ENCODE results near the gene VWA5A.
A peak's percentile ranks its signal among the peaks of the same experiment; 100 is the strongest.
"Not testable (repeated sequence)": the region's sequence is repeated elsewhere in the genome, so short reads cannot be mapped to it uniquely, and the experiment has no call there.

VWA5A gene

GRCh38 chr11:124085997-124086846 lies 29.0 kb upstream of the VWA5A start:
- peak in 9 of 10 donors; percentile 41 to 96 (median 73) for DNase-seq
- intact Hi-C loops (cut with DNase I), result no loop called here

- no peak for DNase-seq
- intact Hi-C loops (cut with DNase I), result no loop called here
These were observed 24.3 kb upstream of the VWA5A start for GRCh38 chr11:124090996-124091395.

GRCh38 chr11:124093330-124093729 lies 21.9 kb upstream of the VWA5A start:
- intact Hi-C loops (cut with DNase I), result no loop called here

GRCh38 chr11:124094731-124095130 lies 20.5 kb upstream of the VWA5A start:
- DNase-seq, result no peak
- intact Hi-C loops (cut with DNase I), result no loop called here

More at GRCh38 chr11:124093330-124093729, 21.9 kb upstream of the VWA5A start:
- DNase-seq, result no peak

GRCh38 chr11:124096364-124096763 lies 18.9 kb upstream of the VWA5A start:
- no peak for DNase-seq
- intact Hi-C loops (cut with DNase I), result no loop called here

GRCh38 chr11:124098141-124098540 lies 17.1 kb upstream of the VWA5A start:
- no peak for DNase-seq
- intact Hi-C loops (cut with DNase I), result no loop called here

- no peak for DNase-seq
- intact Hi-C loops (cut with DNase I), result no loop called here
These were observed 13.5 kb upstream of the VWA5A start for GRCh38 chr11:124101737-124102136.

- DNase-seq, result no peak
These were observed 7.1 kb upstream of the VWA5A start for GRCh38 chr11:124108156-124108555.

GRCh38 chr11:124109377-124109776 lies 5.9 kb upstream of the VWA5A start:
- DNase-seq, result no peak
- intact Hi-C loops (cut with DNase I), result no loop called here

More at GRCh38 chr11:124108156-124108555, 7.1 kb upstream of the VWA5A start:
- intact Hi-C loops (cut with DNase I), result no loop called here

GRCh38 chr11:124110201-124110600 lies 5.0 kb upstream of the VWA5A start:
- no peak for DNase-seq
- intact Hi-C loops (cut with DNase I), result no loop called here

GRCh38 chr11:124113890-124114289 lies 1.4 kb upstream of the VWA5A start:
- DNase-seq, result no peak
- intact Hi-C loops (cut with DNase I), result no loop called here

GRCh38 chr11:124115782-124116616 lies 749 bp downstream of the VWA5A start:
- intact Hi-C loops (cut with DNase I), result no loop called here
- DNase-seq, result peak in 1 of 10 donors; percentile 6

GRCh38 chr11:124119103-124119502 lies 3.9 kb downstream of the VWA5A start:
- intact Hi-C loops (cut with DNase I), result no loop called here
- DNase-seq, result no peak

GRCh38 chr11:124120891-124121290 lies 5.6 kb downstream of the VWA5A start:
- intact Hi-C loops (cut with DNase I), result no loop called here
- DNase-seq, result no peak

- DNase-seq, result no peak
- intact Hi-C loops (cut with DNase I), result no loop called here
These were observed 6.9 kb downstream of the VWA5A start for GRCh38 chr11:124122123-124122522.

- DNase-seq, result no peak
- intact Hi-C loops (cut with DNase I), result no loop called here
These were observed 8.4 kb downstream of the VWA5A start for GRCh38 chr11:124123622-124124021.

- DNase-seq; intact Hi-C loops (cut with DNase I): not testable (repeated sequence)
These were observed 11.9 kb downstream of the VWA5A start for GRCh38 chr11:124127134-124127533.

- intact Hi-C loops (cut with DNase I), result no loop called here
- DNase-seq, result no peak
These were observed 27.8 kb downstream of the VWA5A start for GRCh38 chr11:124143034-124143433.

GRCh38 chr11:124147951-124148350 lies 32.7 kb downstream of the VWA5A start:
- no peak for DNase-seq
- intact Hi-C loops (cut with DNase I), result no loop called here

- no peak for DNase-seq
- intact Hi-C loops (cut with DNase I), result no loop called here
These were observed 35.4 kb downstream of the VWA5A start for GRCh38 chr11:124150684-124151083.

GRCh38 chr11:124152770-124153407 lies 37.6 kb downstream of the VWA5A start:
- DNase-seq, result no peak
- intact Hi-C loops (cut with DNase I), result no loop called here
